Measurements from ENCODE around the gene EVI2B.
A peak's percentile ranks its signal among the peaks of the same experiment; 100 is the strongest.
"Not testable (repeated sequence)": the region's sequence is repeated elsewhere in the genome, so short reads cannot be mapped to it uniquely, and the experiment has no call there.

The EVI2B gene, protein sequence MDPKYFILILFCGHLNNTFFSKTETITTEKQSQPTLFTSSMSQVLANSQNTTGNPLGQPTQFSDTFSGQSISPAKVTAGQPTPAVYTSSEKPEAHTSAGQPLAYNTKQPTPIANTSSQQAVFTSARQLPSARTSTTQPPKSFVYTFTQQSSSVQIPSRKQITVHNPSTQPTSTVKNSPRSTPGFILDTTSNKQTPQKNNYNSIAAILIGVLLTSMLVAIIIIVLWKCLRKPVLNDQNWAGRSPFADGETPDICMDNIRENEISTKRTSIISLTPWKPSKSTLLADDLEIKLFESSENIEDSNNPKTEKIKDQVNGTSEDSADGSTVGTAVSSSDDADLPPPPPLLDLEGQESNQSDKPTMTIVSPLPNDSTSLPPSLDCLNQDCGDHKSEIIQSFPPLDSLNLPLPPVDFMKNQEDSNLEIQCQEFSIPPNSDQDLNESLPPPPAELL

DNA sequence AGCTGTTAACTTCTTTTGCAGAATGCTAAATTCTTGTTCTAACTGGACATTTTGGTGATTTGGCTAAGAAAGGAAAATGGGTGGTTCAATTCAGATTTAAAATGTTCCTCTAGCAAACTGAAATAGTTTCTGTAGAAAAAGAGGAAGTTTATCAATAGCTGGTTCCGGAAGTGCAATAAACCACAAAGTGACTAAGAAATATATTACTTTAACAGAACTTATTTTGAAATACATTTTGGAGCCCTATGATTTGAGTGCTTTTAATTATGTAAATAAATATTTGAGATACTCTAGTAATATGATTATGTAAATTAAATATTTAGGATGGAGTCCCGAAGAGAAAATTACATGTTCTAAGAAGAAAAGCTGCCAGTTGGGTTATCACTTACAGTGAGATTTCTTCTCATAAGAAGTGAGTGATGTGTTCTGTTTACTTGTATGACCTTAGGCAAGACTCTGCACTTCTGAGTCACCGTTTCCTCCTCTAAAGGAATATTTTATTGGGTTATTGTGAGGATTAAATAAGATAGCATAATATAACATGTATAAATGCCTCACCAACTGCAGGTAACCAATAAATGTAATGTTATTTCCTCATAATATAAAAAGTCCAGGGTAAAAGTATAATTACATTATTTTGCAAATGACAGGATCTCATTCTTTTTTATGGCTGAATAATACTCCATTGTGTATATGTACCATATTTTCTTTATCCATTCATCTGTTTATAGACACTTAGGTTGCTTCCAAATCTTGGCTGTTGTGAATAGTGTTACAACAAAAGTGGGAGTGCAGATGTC, at the start of gene EVI2B:
TSS of gene EVI2B (minus strand) at position 73 of the 800 bp plus-strand sequence. CDS start 8,445 bp downstream, outside the sequence.
- peak; percentile 73 for DNase-seq

DNA sequence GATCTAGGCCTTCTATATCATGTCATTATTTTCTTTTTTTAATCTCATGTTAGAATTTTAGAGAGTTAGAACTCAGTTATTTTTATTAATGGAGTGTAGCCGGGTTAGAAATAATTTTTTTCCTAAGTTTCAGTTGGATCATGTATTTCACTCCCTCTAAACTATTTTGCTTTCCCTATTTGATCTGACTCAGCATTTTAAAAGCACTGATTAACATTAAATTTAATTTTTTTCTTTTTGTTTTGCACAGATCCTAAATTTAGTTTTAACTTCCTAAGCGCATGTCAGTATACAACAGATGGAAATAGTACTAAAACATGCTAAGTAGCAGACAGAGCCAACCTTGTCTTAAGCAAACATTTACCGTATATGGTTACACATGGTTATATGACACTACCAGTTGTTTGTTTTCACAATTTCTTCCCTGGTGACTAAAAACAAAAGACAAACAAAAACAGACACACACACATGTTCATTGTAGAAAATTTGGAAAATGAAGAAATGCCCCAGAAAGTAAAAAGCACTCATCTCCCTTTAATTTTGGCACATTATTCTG, 44.1 kb upstream of the EVI2B start:
- no peak for DNase-seq

DNA sequence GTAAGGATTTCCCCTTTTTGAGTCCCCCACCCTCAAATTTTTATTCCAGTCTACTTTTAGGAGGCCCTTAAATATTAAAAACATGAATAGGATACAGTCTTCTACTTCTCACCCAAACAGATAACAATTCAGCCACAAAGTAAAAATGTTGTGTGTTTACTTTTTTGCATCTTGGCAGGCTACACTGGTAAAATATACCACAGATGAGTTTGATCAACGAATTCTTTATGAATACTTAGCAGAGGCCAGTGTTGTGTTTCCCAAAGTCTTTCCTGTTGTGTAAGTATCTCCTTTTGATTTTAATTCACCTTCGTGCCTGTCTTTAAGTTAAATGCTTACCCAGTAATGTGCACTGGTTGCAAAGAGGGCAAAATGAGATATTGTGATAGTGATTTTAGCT, 43.2 kb upstream of the EVI2B start:
- no peak for DNase-seq

DNA sequence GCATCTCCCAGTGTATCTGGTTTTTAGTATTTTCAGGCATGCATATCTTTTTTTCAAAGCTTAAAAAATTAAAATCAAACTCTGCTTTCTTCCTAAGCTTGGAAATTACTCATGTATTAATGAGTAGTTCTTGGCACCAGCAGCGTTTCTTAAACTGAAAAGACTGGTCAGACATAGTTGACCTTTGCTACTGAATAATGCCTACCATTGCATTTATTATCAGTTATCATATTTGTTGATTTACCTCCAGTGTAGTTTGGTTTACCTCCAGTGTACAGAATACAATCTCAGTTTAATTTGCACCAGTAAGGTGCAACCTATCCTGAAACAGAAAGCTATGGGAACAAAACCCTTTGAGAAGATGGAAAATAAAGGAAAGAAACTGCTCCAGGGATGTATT, 42.1 kb upstream of the EVI2B start:
- no peak for DNase-seq

DNA sequence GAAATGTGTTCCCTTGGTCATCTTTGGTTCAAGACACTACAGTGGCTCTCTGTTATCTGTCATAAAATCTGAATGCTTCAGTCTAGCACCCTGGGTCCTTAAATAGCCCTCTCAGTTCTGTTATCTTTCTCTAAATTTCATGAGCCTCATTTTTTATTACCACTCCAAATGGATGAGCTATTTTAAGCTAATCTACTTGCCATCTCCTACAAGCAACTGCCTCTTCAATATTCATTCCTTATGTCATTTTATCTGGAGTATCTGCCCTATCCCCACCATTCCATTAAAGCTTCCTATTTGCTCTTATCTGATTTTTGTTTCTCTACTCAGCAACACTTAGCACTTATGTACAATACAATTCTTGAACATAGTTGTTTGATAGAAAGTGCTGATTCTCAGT, 35.6 kb upstream of the EVI2B start:
- DNase-seq: no peak

DNA sequence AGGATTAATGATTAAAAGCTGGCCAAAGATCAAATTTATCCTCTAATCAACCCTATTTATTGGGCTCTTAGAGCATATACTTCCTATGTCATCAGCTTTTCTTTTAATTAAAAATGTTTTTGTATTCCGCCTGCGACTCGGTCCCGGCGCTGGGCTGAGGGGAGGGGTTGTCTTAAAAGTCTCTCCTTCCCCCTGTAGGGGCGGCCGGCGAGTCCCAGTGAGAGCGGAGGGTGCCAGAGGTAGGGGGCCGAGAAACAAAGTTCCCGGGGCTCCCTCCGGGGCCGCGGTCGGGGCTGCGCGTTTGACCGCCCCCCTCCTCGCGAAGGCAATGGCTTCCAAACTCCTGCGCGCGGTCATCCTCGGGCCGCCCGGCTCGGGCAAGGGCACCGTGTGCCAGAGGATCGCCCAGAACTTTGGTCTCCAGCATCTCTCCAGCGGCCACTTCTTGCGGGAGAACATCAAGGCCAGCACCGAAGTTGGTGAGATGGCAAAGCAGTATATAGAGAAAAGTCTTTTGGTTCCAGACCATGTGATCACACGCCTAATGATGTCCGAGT, 31.4 kb upstream of the EVI2B start:
- not testable (repeated sequence) for DNase-seq

DNA sequence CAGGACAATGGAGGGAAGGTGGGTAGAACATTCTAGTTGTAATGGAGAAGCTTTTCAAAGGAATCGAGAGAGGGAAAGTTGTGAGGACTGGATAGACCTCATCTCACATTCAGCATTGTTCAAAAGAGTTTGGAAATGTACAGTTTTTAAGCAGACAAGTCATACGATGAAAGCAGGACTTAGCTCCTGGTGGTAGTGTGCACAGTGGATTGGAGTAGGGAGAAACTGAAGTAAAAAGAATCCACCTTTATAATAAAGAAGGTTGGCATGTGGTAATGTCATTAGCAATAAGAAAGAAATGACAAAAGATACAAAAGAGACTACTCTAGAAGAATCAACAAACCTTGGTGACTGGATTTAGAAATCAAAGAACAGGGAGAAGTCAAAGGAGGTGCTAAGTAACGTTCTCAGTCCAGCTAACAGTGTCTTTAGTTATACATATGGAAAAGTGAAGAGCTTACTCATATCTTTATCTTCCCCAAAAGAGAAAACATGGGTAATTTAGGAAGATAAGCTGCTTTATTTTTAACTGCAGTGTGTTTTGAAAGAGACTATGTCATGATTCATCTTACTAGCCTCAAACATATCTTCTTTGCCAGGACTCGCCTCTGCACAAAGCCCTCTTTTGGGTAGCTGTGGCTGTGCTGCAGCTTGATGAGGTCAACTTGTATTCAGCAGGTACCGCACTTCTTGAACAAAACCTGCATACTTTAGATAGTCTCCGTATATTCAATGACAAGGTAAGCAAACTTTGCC, 26.2 kb upstream of the EVI2B start:
- no peak for DNase-seq

DNA sequence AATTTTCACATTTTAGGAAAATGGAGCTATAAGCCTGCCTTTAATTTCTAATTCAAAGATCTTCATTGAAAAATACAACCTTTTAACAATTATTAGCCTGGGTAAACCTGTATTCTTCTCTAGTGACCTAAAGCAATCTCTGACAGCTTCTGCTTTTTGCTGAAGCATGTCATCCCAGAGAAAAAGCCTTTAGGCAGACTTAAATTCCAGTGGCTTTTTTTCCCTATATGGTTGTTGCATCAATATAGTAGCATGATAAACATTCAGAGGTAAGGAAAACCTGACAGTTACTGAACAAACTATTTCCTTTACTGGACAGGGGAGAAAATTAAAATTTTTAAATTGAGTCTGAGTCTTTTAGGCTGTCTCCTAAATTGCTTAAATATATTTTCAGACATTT, 15.4 kb upstream of the EVI2B start:
- no peak for DNase-seq

DNA sequence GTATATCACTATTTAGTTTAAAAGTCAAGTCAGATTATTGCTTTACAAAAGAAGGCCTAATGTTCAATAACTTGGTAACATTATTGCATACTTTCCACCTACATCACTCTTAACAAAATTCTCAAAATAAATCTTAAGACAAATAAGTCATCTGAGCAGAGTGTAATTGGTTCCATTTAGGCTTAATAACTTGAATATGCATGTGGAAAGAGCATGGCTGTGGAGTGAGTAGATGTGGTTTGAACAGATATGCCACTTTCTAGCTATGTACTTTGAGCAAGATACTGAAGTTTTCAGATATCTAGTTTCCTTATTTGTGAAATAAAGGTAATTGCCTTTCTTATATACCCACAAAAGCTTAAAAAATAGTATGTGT, 14.3 kb upstream of the EVI2B start:
- no peak for DNase-seq

DNA sequence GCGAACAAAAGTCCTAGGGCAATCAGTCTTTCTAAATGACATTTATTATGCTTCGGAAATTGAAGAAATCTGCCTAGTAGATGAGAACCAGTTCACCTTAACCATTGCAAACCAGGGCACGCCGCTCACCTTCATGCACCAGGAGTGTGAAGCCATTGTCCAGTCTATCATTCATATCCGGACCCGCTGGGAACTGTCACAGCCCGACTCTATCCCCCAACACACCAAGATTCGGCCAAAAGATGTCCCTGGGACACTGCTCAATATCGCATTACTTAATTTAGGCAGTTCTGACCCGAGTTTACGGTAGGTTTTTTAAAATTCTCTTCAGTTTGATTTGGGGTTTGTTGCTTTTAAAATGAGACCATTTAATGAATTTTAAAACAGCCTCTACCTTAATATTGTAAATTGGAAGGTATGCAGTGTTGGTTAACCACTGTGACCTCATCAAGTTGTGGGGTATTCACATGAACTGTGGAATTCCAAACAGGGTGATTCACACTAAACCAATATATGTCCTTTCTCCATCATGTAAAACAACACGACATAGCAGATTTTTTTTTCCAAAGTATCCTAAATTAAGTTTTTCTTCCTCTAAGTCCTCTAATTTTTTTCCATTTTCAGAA, 13.8 kb upstream of the EVI2B start:
- no peak for DNase-seq

DNA sequence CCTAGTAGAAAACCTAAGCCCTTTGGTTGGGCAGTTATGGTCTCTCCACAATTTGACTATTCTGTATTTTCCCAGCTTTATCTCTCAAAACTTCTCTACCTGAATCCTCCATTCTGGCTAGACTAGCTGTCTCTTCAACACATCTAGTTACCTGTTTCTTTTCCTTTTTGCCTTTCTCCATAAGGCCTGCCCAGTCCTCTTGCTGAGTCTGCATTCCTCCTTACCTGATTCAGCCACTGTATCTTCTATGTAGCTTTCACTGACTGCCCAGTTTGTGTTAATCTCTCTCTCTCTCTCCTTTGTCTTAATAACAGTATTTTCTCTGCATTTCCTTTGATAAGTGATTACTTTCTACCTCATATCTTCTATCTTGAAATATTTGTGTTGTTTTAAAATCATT, 9.7 kb upstream of the EVI2B start:
- DNase-seq: no peak

DNA sequence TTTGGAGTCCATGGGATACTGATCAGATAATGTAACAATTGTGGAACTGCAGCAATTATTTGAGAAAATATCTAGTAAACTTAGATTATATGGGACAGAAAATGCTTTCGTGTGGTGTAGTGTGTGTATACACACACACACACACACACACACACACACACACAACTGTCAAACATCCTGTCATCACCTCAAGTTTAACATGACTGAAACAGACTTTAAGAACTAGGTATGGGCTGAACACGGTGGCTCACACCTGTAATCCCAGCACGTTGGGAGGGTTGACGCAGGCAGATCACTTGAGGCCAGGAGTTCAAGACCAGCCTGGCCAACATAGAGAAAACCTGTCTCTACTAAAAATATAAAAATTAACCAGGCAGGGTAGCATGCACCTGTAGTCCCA, 8.1 kb upstream of the EVI2B start:
- no peak for DNase-seq

DNA sequence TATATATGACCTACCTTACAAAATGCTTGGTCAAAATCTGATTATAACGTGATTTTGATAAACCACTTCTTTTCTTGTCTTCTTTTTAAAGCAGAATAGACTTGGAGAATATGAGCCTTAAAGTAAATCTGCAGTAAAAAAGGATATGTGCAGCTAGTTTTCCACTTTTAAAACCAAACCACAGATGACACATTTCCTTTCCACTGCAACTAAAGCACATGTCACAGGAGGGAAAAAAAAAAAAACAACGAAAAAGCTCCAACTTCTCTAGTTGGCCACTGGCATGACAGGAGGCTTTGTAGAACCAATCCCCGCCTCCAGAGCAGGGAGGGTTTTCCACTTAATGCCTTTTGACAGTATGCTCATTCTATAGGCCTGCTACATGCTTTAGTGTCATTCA, 7.6 kb upstream of the EVI2B start, which contains the start of gene EVI2A:
TSS of gene EVI2A (minus strand) at position 142 of the 400 bp plus-strand sequence. CDS start 2,609 bp downstream, outside the sequence.
- DNase-seq: peak; percentile 89

DNA sequence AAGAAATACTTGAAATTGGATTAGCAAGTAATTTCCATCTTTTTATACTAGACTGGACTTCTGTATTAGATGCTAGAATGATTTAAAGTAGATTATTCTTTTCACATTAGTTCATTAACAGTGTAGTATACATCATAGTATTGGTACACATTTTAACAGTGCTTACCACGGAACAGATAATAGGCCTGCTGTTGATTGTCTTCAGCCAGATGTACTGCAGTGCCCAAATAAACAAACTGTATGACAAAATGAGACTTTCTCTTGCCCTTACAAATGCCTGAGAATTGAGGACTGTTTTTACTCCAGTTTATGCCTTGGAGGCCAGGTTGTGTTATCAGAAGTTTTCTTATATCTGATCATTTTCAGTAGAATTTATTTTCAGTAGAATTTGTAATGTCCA, 6.9 kb upstream of the EVI2B start:
- no peak for DNase-seq

DNA sequence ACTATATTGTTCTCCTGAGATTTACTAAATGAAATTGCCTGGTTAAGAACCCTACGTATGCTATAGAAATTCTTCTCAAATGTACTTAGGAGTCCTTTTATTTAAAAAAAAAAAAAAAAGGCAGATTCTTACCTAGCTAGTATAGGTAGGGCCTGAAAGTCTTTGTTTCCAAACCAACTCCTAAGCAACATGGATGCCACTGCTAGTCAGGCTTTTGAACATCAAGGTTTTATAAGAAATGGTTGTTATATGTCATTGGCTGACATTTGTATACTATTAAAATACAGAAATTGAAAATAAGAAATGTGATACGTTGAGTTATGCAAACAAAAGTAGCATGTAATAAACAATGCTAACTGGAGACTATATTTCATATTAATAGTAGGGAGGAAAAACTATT, 6.4 kb upstream of the EVI2B start:
- no peak for DNase-seq

DNA sequence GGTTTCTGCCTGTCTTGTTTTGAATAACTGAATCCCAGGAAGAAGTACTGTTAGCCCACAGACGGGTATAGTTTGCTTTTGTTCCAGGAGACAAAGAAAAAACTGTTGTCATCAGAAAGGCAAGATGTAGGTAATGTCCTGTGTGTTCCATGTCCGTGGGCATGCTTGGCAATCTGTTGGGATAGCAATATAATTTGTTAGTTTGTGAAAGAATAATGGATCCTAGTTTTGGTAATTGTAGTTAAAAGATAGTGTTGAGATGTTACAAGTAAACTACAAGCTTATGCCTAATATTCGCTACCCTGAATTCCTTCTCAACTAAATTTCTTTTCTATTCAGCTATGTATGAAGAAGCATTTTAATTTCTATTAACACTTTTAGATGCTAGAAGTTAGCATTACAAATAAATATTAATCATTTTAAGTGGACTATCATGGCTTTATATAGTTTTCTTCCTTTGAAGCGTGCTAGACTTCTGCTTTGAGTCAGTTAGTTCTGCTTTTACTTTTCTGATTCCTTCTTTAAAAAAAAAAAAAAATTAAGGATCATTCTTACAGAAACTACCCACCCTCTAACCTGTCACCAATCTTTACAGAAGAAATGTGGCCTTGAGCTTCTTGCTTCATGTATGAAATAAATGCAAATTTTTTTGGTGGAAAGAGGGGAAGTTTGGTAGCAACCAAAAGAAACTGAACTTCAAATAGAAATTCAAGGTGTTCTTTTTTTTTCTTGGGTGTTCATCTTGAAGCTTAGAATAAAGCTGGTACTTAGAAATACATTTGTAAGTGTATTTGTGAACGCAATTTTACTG, 5.2 kb upstream of the EVI2B start:
- DNase-seq: peak; percentile 59

DNA sequence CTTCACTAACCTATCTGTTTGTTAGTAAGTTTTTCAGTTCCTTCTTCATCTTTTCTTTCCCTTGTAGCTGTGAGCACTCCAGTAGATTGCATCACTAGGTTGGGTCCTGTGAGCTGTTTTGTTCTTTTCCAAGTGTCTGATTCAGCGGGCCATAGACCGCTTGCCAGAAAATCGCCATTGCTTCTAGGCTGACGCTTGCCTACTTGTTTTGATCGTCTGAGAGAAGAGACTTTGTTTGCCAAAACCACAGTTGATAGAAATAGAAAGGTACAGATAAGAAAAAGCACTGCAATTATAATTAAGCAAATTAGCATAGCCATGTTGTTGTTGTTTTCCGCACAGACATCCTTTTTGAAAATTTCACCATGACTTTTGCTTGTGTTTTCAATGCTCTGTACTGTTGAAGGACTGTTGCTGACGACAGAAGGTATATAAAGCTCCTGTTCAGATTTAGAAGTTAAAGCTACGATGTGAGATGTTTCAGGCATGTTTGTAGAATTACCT, 4.5 kb upstream of the EVI2B start:
- DNase-seq: peak; percentile 80

DNA sequence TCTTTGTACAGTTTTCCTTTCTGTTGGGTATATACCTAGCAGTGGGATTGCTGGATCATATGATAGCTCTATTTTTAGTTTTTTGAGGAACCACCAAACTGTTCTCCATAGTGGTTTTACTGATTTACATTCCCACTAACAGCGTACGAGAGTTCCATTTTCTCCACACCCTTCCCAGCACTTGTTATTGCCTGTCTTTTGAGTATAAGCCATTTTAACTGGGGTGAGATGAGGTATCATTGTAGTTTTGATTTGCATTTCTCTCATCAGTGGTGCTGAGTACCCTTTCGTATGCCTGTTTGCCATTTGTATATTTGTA, 887 bp upstream of the EVI2B start:
- DNase-seq: no peak

DNA sequence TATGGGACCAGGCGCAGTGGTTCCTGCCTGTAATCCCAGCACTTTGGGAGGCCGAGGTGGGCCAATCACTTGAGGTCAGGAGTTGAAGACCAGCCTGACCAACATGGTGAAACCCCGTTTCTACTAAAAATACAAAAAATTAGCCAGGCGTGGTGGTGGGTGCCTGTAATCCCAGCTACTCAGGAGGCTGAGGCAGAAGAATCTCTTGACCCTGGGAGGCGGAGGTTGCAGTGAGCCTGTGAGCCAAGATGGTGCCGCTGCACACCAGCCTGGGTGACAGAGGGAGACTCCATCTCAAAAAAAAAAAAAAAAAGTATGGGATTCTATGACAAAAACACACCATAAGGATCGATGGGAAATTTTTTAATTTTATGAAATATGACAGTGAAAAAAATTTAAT, 1.6 kb downstream of the EVI2B start:
- not testable (repeated sequence) for DNase-seq

DNA sequence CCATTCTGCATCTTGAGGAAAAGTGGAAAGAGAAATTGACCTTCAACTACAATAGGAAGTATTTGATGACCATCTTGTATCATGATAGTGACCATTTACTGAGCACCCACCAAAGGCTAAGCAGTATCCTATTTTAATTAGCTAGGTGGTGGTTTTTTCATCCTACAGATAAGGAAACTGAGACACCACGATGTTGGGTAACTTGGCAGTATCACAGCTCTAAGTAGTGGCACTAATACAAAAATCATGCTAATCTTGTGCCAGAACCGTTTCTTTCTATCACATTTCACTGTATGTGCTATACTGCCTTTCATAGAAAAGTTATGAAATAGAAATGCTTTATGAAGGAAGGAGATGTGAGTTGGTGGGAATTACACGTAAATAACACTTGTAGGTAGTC, 2.3 kb downstream of the EVI2B start:
- no peak for DNase-seq

DNA sequence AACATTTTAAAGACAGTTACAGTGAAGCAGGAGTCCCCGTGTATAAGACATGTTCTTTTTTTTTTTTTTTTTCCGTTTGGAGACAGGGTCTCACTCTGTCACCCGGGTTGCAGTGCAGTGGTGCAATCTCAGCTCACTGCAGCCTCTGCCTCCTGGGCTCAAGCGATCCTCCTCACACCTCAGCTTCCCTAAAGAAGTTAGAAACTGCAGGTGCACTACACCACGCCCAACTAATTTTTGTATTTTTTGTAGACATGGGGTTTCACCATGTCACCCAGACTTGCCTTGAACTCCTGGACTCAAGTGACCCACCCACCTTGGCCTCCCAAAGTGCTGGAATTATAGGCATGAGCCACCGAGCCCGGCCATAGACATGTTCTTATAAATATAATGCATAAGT, 3.0 kb downstream of the EVI2B start:
- DNase-seq: peak; percentile 38

Data from activated CD4-positive, alpha-beta T cell treated with anti-CD3 and anti-CD28 coated beads, Interleukin-2, amount 50 U/mL, for 16 hours (primary cell).